GM23248 (cell line): ENCODE measurements around the gene SUPT3H.

ENCODE experiments used
- EZH2 ChIP-seq: fragments of 200-600 bp; sonication (generic); IDR thresholded peaks from 2 replicates; pipeline ENCODE4 v1.6.1; 2018; ENCODE audit warnings: antibody characterized with exemption, mild to moderate bottlenecking; ENCODE audit not compliant: insufficient read depth, poor library complexity, severe bottlenecking
- EZH2phosphoT487 ChIP-seq: fragments of 200-600 bp; sonication (generic); IDR thresholded peaks from 2 replicates; pipeline ENCODE4 v1.6.1; 2018; ENCODE audit warnings: antibody characterized with exemption, moderate library complexity, mild to moderate bottlenecking, low read depth; ENCODE audit not compliant: insufficient read depth

DNA sequence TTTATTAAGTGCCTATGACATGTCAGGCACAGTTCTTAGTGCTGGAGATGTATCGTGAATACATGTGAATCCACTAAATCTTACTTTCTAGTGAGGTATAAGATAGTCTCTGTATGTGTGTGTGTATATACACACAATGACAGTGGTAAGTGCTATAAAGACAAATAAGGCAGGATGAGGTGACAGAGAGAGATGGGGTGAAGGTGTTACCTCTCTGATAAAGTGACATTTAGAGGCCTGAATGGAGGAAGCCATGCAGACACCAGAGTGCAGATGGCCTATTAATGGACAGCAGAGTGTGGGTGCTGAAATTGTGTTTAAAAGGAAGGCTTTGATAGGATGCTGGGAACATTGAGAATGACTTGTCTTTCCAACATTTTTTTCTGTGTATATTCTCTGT, 535.9 kb downstream of the SUPT3H start:
- TF ChIP-seq EZH2phosphoT487 (no peak), EZH2 (no peak)
